ENCODE data around the gene ALDH1L1.
A peak's percentile ranks its signal among the peaks of the same experiment; 100 is the strongest.
"Not testable (repeated sequence)": the region's sequence is repeated elsewhere in the genome, so short reads cannot be mapped to it uniquely, and the experiment has no call there.

The ALDH1L1 gene

DNA sequence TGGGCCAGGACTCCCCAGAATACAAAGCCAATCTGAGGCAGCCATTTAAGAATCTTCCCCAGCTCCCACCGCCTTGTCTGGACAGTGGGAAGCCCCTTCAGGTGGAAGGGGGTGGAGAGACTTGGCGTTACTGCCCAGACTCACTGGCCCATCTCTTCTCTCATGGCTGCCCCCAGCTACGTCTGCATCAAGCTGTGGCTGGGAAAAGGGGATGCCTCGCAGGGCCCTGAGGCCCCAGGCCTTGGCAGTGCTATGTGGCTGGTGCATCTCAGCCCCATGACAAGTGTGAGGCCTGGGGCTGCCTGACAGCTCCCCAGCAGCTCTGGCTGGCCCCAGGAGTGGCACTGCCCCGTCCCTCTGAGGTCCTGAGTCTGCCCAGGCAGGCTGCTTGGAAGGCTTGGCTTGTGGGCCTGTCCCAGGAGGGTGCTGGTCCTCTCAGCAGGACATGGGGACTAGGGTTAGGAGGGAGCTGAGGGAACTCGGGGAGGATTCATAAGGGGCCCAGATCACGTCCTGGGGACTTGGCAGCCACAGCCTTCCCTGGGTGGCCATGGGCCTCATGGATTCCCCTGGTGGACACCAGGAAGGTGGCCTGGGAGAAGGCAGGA, 76.3 kb downstream of the ALDH1L1 start:
- DNase-seq, result no peak

DNA sequence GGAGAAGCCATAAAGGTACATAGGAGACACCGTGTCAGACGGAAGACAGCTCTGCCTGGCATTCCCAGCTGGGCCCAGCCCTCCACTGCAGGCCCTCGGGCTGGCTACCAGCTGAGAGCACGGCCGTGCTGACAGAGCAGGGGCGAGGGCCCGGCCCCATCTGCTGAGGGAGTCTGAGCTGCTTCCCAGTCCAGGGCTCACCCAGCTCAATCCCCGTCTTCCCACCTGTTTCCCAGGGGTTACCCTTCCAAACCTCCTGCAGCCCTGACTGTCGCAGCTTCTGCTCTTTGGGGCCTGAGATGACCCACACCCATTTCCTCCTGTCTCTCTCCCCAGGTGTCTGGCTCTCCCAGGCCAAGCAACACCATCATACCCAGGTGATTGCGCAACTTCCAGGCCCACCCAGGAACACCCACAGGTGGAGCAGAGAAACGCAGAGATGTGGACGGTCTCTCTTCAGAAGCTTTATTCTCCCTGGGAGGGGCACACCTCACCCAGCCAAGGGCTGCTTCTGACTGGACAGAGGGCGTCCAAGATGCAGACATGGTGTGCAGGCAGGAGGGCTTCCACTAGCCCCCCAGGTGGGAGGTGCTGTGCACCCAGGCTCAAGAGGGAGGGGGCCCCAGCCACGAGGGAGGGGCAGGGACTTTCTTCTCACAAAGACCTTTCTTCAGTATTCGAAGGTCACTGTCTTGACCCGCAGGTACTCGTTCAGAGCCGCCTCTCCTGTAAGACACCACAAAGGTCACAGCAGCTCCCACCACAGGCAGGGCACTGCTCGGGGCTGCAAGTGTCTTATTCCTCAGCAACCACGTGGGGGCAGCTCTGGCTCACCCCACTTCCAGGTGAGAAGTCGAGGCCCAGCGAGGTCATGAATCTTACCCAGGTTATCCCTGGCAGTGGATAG, 77.0 kb downstream of the ALDH1L1 start:
- DNase-seq, result no peak

DNA sequence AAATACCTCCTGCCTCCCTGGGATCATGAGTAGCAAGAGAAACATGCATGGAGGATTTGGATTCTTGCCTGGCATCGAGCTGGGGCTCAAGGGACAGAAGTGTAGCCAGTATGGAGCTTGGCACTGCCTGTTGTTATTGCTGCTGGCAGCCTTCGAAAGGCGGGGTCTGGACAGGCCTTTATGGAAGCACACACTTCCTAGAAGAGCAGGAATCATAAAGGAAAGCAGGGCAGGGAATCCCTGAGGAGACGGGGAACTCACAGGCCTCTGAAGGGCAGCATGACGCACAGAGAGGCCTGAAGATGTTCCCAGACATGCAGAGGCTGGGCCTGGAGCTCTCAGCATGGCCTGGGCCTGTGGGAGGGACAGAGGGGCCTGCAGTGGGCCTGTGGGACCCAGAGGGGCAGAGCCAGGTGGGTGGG, 77.8 kb downstream of the ALDH1L1 start:
- DNase-seq, result no peak

DNA sequence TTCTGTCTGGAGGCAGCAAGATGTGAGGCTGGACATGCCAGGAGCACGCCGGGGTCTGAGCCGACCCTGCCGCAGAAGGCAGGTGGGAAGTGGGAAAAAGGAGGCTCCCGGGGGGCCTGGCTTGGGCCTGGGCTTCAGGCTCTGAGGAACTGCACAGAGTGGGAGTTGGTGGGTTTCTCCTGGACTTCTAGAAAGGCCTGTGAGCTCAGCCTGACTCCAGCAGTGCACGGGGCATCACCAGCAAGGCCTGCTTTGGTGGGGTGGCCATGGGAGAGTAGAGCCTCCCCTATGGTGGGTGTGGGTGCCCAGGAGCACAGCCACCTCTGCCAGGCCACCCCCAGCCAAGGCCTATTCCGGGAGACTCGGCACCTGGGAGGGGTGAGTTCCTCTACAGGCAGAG, 78.4 kb downstream of the ALDH1L1 start:
- DNase-seq, result no peak

DNA sequence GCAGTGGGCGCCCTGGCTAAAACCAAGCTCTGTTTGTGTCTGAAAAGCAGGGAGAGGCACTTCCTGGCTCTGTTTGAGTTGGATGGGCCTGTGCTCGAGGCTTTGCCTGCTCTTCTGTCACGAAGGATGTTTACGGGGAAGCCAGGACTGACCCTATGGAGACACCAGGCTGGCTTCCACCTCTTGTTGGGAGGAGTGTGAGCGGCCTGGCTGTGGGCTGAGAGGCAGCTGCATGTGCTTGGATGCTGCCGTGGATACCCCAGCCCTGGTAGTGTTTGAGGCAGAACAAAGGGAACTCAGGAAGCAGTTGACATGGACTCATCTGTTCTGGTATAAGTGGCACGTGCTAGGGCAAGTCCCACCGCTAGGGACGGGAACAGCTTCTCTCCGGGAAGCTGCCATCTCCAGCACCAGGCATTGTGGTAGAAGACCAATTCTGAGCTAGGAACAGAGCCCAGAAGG, 78.8 kb downstream of the ALDH1L1 start:
- DNase-seq, result no peak

DNA sequence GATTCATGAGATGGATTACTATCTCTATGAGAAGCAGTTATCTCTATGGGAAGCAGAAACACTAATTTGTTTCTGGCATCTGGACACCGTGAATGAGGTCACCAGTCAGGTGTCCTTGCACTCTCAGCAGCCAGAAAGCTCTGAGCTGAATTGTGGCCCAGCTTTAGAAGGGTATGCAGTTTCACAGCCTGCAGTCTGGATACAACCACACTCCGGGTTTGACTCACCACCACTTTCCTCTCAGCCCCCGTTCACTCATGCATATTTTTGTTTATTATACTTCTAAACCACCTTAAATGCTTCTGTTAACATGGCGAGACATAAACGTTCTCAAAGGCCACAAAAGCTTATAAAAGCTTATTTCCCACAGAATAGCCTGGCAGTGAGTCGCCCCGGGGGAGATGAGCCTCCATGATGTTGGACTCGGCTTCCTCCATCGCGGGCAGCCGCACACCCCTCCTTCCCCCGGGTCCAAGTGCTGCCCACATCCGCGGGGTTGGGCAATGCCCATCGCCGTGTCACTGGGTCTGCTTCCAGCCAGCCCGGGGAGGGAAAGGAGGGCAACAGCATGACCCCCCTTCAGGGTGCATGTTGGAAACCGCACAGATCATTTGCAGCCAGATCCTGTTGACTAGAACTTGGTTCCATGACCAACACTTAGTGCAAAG, 79.6 kb downstream of the ALDH1L1 start:
- no peak for DNase-seq

DNA sequence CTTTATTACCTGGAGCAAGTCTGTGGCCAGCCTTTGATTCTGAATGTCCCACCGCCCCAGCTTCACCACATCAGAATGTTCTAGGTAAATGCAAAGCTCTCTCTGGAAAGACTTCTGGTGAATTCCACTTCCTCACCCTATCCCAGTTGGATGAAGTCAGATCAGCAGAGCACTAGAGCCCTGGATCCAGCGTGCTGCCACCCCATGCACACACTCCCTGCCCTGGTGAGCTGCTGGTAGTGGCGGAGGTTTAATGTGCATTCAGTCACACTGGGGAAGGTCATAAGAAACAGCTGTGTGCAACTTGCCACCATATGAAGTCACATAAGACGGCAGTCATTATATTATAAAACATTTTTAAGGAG, 80.1 kb downstream of the ALDH1L1 start:
- DNase-seq, result no peak

DNA sequence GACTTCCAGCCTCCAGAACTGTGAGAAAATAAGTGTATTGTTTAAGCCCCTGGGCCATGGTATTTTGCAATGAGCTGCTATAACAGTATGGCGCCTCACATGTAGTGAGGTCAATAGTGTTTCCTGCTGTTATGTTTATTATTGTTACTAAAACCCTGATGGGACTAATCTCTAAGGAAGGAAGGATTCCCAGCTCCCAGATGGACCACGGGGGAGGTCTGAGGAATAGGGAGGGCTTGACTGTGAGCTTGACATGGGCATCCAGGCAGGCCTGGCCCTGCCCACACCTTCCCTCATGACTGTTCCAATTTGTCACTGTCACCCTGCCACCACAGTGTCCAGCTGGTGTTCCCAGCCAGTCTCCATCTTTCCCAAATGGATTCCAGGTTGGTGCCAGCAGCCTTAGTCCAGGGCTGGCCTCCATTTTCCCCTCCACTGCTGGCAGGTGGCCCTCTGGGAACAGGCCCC, 82.0 kb downstream of the ALDH1L1 start:
- no peak for DNase-seq

DNA sequence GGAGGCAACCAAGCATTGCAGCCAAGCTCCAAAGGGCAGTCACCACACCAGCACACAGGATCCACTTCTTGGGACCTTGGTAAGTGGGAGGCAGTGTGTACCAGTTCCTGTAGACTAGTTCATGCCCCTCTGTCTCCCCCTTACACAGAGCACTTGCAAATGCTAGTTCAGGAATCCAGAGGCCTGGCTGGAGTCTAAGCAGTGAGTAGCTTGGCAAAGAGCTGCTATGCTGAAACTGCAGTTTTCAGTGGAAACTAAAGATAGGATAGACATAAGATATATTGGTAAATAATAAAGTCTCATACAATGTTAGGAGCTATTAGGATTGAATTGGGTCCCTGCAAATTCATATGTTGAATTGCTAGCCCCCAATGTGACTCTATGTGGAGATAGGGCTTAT, 82.6 kb downstream of the ALDH1L1 start:
- DNase-seq, result no peak

DNA sequence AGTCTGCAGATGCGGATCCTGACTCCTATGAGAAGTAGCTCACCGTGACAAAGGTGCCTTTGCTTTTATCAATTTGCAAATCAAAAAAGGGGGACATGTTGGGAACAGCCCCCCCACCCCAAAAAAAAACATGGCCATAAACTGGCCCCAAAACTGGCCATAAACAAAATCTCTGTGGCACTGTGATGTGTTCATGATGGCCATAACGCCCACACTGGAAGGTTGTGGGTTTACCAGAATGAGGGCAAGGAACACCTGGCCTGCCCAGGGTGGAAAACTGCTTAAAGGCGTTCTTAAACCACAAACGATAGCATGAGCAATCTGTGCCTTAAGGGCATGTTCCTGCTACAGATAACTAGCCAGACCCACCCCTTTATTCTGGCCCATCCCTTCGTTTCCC, 84.1 kb downstream of the ALDH1L1 start:
- DNase-seq, result not testable (repeated sequence)

DNA sequence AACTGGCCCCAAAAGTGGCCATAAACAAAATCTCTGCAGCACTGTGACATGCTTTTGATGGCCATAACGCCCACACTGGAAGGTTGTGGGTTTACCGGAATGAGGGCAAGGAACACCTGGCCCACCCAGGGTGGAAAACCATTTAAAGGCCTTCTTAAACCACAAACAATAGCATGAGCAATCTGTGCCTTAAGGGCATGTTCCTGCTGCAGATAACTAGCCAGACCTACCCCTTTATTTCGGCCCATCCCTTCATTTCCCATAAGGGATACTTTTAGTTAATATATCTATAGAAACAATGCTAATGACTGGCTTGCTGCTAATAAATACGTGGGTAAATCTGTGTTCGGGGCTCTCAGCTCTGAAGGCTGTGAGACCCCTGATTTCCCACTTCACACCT, 88.3 kb downstream of the ALDH1L1 start:
- DNase-seq, result not testable (repeated sequence)

DNA sequence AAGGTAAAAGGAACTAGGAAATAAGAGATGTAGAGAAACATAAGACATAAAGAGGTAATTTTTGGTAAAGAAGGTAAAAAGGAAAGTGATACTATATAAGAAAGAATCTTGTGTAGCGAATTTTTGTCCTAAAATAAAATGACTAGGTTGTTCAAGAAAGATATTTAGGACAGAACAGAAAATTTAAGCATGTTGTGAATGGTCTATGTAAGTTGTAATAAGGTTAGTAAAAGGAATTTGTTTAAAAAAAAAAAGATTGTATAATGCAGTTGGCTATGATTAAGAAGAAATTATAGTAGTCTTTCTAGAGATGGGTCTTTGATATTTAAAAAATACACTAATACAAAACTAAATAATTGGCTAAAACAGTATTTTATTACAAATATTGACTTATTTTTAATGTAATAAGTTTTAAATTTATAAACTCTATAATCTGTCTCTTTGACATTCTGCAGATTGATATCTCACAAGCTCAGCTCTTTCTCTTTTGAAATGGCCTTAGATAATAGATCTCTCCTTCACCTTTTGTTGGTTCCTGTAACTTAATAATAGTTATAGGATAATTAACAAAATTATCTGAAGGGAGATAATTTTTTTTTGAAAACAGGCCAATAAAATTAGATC, 92.7 kb downstream of the ALDH1L1 start:
- no peak for DNase-seq

DNA sequence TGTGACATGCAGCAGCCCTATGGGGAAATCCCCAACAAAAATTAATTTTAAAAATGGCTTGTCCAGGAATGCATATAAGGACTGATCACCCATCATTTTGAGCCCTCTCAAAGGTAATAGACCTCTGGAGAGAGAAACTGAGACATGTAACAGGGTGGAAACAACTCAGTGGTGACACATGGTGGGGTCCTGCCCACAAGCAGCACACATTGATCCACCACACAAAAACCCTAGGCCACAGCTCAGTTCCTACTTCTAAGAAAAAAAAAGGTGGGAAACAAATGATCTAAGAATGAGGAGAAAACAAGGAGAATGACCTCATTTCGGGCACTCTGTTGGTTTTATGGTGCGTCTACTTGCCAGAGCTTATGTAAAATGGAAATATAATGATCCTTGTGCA, 94.5 kb downstream of the ALDH1L1 start:
- no peak for DNase-seq

DNA sequence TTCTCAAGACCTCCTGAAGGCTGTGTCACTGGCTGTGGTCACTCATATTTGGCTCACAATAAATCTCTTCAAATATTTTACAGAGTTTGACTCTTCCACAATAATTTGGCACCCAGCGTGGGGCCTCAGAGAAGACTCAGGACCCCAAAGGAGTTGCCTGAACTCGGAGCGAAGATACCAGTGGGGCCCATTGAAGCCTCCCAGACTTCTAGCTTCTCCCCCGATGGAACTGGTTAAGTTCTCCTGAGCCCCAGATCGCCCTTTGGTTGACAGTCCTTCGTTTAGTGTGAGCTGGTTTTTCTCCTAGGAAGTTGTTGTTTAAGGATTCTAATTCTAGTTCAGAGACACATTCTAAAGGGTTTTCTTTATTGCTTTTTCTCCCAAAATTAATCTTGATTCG, 95.1 kb downstream of the ALDH1L1 start:
- no peak for DNase-seq

DNA sequence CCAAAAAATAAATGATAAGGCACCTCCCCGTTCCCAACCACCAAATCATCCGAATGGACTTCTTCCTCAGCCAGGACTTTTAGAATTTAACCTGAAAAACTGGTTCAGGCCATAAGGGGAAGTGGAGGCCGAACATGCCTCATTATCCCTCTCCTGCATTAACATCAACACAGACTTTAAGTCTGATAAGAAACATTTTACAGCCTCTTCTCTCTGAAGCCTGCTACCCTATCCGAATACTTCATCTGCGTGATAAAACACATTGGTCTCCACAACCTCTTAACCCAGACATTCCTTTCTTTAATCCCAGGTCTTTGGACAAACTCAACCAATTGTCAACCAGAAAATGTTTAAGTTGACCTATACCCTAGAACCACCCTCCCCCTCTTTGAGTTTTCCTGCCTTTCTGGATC, 95.6 kb downstream of the ALDH1L1 start:
- DNase-seq, result no peak

DNA sequence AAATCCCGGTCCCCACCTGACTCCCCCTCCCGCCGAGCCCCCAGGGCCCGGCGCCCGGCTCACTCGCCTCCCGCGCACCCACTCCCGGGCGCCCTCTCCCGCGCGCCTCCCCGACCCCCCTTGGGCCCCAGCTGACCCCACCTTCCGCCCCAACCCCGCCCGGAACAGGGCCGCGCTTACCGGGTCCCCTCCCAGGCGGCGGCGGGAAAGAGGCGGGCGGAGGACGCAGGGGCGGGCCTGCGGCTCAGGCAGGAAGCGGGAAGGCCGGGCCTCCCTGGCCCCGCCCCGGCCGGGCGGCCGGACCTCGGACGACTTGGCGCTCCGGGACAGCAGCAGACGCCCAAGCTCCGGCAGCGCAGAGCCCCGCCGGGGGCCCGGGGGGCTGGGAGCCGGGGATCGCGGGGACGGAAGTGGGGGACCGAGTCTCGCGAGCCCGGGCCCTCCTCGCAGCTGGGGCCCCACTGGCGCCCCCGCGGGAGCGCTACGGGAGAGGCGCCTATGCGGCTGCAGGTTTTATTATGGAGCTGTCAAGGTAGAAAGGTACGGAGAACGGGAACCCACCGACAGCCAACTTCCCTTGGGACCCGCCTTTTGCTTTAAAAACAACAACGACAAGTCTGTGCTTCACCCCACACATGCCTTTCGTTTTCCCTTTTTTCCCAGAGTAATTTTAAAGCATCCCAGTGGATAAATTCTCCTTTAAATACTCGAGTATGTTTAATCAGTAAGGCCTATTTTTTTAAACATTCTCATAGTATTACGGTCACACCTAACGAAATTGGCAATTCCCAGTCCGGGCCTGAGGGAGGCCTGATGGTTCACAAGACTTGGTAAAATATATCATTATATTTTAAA, 96.2 kb downstream of the ALDH1L1 start, which contains the start of gene SLC41A3:
TSS of gene SLC41A3 (minus strand) at position 212 of the 855 bp plus-strand sequence. CDS start 15,905 bp downstream, outside the sequence.
- DNase-seq, result peak; percentile 21

DNA sequence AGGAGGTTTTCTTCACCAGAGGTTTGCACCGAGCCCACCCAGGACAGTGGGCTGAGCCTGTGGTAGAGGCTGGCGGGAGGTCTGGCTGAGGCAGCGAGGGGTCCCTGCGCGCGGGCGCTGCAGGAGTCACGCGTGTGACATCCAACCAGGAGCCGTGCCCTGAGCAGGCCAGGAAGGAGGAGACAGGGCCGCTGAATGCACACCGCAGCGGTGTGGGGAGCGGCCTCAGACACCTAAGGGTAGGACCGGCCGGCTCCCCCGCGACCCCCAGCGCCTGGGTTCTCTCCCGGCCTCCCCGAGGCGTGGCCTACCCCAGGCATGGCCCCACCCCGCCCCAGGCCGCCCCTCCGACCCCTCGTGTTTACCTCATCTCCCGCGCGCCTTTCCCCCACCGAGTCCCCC, 96.9 kb downstream of the ALDH1L1 start:
- DNase-seq, result peak; percentile 3

DNA sequence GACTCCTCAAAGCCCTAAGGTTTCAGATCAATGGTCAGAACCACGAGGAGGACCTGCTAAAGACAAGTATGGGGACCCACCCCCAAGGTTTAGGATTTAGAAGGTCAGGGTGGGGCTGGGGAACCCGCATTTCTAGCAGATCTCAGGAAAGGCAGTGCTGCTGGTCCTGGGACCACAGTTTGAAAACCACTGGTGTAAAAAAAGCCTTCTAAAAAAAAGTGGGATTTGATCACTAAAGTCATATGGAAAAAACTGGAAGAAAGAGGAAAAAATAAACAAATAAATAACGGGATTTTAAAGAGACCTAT, 97.3 kb downstream of the ALDH1L1 start:
- no peak for DNase-seq

DNA sequence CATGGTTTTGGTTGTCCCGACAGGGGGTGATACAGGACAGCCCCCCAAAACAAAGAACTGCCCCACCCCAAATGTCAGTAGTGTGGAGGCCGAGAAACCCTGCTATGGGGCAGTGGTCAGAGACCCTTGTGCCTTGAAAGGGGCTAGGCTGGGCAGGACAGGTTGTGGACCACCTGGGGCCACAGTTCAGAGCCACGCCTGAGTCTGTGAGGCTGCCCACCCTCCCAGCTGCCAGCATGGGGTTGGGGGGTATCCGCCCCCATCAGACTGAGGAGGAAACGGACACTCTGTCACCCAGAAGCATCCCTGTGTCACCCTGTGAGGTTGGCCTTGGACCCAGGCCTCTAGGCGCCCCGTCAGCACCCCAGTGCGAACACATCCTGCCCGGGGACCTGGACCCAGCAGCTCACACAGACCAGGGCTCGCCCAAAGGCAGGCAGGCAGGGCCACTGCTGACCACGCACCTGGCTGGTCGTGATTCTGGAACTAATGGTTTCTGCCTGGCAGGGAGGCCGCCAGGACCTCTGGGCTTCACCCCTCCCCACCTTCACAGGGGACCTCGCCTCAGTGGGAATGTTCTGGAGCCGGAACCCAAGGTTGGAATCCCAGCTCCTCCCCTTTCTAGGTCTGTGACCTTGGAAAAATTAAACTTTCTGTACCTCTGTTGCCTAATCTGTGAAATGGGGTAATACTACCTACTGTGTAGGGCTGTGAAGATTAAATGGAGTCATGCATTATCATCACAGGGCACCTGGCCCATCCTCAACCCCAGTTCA, 97.8 kb downstream of the ALDH1L1 start:
- no peak for DNase-seq

DNA sequence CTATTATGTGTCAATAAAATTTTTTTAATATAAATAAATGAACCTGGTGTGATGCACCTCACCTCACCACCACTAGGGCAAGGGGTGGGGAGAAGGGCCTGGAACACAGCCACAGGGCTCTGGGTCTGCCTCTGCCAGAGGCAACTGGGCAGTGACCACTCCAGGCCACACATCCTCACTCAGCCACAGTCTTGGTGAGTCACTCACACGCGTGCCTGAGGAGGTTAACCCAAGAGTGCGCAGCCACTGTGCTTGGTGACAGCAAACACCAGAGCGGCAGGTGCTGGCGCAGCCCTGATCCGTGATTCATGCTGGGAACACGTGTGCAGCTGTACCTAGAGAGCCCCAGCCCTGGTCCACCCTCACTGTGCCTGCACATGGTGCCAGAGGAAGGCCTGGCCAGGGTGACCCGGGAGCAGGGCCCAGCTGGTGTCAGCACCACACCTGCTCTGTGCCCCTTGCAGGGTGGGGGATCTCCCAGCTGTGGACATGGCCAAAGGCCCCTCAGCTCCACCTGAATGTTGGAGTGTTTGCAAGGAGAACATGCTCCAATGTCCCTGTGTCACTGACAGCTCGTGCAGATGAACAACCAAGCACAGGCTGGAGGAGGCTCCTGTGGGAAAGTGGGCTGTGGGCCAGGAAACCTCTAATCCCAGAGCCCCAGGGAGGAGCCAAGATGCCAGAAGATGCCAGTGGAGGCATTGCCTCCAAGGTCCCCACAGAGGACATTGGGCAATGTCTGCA, 98.6 kb downstream of the ALDH1L1 start:
- DNase-seq, result no peak

DNA sequence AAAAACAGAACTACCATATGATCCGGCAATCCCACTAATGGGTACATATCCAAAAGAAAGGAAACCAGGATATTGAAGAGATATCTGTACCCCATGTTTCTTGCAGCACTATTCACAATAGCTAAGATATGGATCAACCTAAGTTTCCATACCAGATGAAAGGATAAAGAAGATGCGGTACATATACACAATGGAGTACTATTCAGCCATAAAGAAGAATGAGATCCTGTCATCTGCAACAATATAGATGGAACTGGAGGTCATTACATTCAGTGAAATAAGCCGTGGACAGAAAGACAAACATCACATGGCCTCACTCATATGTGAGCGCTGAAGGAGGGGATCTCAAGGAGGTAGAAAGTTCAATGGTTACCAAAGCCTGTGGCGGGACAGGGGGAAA, 99.4 kb downstream of the ALDH1L1 start:
- no peak for DNase-seq
